IPS-18c (cell line): Measurements from ENCODE around the gene TTC39C.
"Not testable (repeated sequence)": the region's sequence is repeated elsewhere in the genome, so short reads cannot be mapped to it uniquely, and the experiment has no call there.

Source experiments
- H3K4me3 ChIP-seq: 2 replicates; pipeline ENCODE4 v1.7.0; 2013; ENCODE audit warnings: low read depth, mild to moderate bottlenecking, low read length, moderate library complexity; ENCODE audit not compliant: insufficient read depth
- H3K9me3 ChIP-seq: one replicate; pipeline ENCODE4 v1.6.1; 2013; ENCODE audit warnings: mild to moderate bottlenecking, low read length, moderate library complexity; ENCODE audit not compliant: control insufficient read depth, insufficient read depth

Gene TTC39C

DNA sequence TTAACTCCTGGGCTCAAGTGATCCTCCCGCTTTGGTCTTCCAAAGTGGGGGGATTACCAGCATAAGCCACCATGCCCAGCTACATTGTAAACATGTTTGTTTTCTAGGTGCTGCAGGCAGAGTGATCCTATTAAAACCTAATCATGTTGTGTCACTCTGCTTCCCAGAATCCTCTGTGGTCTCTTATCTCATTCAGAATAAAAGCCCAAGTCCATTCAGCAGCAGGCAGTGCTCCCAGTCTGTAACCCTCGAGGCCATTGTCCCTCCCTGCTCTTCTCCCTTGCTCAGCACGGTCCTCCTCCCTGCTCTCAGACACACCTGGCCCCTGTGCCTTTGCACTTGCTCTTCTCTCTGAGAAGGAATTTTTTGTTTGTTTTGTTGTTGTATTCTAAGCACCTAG, 113.2 kb downstream of the TTC39C start:
- H3K4me3 ChIP-seq = no peak overlapping the region
- no peaks in the 10 kb centered on the region for H3K9me3 ChIP-seq

DNA sequence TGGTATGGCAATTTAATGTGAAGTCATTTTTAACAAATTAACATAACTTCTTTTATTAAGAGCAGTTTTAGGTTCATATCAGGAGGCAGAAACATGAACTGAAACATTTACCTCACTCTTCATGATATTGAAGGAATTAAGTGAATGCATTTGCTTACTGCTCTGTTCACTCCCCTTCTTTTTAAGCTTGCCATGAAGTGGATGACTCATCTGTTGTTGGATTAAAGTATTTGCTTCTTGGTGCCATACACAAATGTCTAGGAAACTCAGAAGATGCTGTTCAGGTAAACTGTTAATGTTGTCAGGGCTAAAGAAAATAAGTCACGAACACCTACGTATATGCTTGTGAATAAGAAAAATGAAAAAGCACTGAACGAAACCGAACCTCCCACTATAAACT, 114.1 kb downstream of the TTC39C start:
- H3K4me3 ChIP-seq = no peak overlapping the region
- no peaks in the 10 kb centered on the region for H3K9me3 ChIP-seq

DNA sequence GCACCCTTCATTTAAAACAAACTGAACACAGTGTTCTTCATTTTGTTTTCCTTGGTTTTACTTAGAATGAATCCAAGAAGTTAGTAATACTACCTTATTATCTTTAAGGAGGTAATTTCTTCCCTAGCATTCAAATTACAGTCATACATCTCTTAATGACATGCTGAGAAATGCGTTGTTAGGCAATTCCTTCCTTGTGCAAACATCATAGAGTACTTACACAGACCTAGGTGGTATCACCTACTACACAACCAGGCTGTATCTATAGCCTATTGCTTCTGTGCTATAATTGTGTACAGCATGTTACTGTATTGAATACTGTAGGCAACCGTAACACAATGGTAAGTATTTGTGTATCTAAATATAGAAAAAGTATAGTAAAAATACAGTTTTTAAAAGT, 115.9 kb downstream of the TTC39C start:
- no peaks in the 10 kb centered on the region for H3K9me3 ChIP-seq
- no peak overlapping the region for H3K4me3 ChIP-seq

DNA sequence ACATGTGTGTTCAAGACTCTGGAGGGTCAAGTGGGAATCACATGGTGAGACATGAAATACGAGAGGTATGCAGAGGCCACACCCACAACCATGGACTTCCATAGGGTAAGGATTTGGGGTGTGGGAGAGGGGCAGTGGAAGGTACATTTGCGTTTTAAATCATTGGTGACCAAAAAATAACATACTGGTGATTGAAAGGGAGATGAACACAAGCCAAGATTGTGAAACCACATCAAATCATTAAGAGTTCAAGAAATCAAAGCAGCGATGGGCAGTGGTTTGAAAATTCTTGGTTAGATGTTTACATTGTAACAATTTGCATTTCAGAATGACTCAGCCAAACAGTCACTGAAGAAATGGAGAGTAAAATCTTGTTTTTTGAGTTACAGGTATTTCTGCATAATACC, 122.4 kb downstream of the TTC39C start:
- no peaks in the 10 kb centered on the region for H3K9me3 ChIP-seq
- H3K4me3 ChIP-seq = no peak overlapping the region

DNA sequence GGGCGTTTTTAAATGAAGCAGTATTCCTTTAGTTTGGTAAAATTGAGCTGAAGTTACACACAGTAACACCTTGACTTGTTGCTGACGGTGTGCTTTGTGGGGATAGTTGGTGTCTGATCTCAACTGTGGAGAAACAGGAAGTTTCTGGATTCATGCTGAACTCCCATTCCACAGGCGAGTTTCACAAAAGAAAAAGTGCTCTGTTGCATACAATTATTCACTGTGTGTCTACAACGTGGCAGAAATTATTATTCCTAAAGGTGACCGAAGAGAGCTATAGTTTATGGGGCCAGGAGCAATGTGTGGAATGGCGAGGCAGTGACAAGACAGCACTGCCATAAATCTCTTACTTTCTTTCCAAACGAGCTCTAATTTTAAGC, 123.8 kb downstream of the TTC39C start:
- Histone ChIP-seq H3K9me3 (no peaks in the 10 kb centered on the region), H3K4me3 (peak overlapping the region; percentile 73)

DNA sequence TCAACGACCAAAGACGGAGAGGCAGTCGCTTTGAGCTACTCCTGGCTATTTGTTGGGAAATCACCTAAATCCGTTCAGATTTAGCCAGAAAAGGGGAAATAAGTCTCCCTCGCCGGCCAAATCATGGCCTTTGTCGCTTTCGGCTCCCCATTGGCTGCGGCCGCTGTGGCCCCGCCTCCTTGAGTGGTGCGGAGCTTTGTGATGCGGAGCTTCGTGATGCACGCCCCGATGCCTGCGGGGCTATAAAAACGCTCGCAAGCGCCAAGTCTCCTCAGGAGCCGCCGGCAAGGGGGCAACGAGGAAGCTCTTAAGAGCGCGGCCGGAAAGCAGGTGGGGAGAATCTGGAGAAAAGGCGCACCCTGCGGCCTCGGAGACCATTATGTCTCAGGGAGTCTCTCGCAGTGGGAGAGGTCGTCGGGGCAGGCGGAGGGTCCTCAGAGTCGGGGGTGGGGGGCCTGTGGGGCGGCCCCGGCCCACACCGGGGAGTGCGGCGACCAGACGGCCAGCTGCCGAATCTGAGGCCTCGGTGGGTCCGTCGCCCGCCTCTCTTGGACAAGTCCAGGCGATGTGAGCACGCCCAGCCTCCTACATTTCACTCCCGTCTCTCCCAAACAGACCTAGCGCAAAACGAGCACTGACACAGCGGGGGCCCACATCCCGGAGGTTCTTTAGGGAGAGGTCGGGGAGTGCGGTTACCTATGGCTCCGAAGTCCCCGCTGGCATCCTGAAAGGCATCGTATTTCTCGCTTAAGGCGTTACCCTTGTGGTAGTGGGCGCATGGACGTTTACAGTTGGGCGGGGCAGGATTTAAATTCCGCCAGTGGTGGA, 124.4 kb downstream of the TTC39C start, which contains the start of gene CABYR:
TSS of gene CABYR (plus strand) at position 274 of the 828 bp plus-strand sequence. CDS start 4,053 bp downstream, outside the sequence.
- H3K4me3 ChIP-seq = peak within 1 kb of the TSS; percentile 73
- H3K9me3 ChIP-seq = no peaks in the 10 kb centered on the region

DNA sequence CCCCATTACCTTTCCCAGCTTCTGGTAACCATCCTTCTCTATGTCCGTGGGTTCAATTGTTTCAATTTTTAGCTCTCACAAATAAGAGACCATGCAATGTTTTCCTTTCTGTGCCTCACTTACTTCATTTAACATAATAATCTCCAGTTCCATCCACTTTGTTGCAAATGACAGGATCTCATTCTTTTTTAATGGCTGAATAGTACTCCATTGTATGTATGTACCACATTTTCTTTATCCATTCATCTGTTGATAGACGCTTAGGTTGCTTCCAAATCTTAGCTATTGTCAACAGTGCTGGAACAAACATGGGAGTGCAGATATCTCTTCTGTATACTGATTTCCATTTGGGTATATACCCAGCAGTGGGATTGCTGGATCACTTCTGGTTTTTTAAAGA, 126.1 kb downstream of the TTC39C start:
- Histone ChIP-seq H3K4me3 (no peak overlapping the region), H3K9me3 (no peaks in the 10 kb centered on the region)

DNA sequence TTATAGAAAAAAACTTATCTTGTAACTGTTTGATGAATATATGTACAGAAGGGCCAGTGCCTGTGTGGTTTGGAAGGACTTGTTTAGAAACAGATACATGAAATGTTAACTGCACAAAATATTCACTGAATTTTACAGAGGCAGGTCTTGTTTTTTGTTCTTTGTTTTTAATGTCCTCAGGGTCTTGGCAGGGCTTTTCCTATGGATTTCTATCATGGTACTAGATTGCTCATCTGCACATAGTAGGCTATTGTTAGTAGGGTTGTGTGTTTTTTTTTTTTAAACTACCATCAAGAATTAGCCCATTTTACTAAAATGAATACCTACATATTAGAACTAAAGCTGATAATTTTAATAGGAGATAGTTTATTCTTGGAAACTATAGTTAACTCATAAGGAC, 127.8 kb downstream of the TTC39C start:
- no peaks in the 10 kb centered on the region for H3K9me3 ChIP-seq
- H3K4me3 ChIP-seq = no peak overlapping the region

DNA sequence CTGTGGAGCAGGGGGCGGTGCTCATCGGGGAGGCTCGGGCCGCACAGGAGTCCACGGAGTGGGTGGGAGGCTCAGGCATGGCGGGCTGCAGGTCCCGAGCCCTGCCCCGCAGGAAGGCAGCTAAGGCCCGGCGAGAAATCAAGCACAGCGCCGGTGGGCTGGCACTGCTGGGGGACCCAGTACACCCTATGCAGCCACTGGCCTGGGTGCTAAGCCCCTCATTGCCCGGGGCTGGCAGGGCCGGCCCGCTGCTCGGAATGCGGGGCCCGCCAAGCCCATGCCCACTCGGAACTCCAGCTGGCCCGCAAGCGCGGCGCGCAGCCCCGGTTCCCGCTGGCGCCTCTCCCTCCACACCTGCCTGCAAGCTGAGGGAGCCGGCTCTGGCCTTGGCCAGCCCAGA, 135.0 kb downstream of the TTC39C start:
- not testable (repeated sequence) for H3K9me3 ChIP-seq, H3K4me3 ChIP-seq

DNA sequence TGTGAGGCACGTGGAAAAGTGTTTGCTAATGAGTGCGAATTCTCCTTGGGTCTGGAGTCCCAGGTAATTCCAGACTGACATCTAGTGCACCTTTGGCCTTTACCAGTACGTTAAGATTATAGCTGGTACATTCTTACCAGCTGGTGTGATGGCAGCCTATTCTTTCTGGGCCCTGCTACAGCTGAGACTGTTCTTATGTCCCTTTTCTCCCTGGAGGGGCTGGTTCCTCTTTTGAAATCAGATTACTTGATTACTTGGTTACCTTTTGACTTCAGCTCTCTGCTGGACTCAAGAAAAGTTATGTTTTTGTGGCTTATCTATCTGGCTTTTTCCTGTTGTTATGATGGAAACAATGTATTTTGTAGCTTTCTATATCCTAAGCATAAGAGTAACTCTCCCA, 138.8 kb downstream of the TTC39C start:
- Histone ChIP-seq H3K4me3 (no peak overlapping the region), H3K9me3 (no peaks in the 10 kb centered on the region)

DNA sequence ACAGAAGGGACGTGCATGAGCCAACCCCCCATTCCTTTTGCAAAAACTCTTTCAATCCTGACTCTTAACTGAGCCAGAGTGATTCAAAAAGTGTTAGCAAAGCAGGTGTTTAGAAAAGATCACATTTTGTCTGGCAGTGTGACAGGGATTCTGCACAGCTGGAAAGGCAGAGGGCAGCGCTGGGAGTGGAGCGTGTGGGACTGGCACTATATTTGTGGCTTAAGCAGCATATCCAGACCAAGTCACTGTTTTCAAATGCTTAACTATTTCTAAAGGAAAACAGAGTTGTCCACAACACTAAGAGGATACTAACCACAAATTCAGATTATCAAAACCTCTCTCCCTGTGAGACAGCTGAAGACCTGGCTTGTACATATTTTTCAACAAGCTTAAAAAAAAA, 143.3 kb downstream of the TTC39C start:
- Histone ChIP-seq H3K9me3 (no peaks in the 10 kb centered on the region), H3K4me3 (no peak overlapping the region)

DNA sequence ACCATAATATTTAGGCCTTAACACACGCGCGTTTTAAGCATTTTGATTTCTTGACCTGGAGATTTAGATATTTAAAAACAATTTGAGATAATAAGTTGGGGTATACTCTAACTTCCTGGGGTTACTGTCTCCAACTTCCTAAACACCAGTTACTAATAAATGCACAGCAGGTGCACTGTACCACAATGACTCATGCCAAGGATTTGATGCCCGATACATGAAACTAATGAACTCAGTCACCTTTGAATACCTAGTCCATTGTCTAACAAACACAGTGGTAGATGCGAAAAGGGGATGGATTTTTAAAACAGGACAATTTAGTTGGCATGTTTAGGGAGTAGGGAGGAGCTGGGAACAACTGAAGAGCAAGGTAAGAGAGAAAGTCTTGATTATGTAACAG, 145.5 kb downstream of the TTC39C start:
- no peak overlapping the region for H3K4me3 ChIP-seq

DNA sequence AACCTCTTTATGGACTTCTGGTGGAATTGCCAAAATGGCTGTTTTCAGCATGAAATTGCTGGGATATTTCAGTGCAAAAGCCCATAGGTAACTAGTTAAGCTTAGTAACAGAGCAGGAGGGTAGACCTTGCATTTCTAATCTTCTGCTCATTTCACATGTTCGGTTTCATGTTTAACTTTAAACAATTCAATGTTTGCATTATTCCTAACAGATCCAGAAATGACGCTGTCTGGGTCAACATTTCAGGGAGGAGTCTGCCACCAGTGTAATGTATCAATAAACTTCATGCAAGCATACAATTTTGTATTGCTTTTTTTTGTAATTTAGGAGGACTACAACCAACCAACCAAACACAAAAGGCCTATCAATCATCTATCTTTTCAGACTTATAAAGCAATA, 146.8 kb downstream of the TTC39C start:
- Histone ChIP-seq H3K4me3 (no peak overlapping the region), H3K9me3 (no peaks in the 10 kb centered on the region)

More for the DNA sequence above, 145.5 kb downstream of the TTC39C start:
- no peaks in the 10 kb centered on the region for H3K9me3 ChIP-seq

DNA sequence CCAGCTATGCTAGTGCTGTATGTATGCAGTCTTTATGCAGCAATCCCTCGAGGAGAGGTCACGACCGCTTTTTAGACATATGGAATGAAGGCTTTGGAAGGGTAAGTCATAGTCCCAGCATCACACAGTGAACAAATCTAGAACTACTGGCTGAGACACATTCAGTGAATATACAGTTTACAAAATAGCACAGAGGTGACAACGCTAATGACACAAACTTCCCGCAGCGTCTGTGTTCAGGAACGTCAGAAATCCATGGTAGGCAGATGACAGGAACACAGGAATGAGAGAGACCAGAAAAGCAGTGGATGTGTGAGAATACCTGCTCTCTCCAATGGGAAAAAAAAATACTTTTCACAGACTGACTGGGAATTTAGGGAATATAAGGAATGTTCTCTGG, 153.9 kb downstream of the TTC39C start:
- H3K4me3 ChIP-seq = no peak overlapping the region
- H3K9me3 ChIP-seq = no peaks in the 10 kb centered on the region

DNA sequence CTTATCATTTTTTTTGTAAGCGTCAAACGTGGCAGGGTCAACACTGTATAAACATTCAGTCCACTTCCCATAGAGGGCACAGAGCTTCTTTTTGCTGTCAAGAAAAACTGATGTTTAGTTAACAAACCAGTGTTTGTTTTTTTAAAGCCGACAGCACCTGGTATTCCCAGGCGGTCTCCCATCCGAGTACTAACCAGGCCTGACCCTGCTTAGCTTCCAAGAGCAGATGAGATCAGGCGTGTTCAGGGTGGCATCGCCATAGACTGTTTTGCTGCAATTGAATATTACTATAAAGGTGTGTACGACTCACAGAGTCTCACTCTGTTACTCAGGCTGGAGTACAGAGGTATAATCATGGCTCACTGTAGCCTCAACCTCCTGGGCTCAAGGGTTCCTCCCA, 155.8 kb downstream of the TTC39C start:
- Histone ChIP-seq H3K4me3 (no peak overlapping the region), H3K9me3 (no peaks in the 10 kb centered on the region)

DNA sequence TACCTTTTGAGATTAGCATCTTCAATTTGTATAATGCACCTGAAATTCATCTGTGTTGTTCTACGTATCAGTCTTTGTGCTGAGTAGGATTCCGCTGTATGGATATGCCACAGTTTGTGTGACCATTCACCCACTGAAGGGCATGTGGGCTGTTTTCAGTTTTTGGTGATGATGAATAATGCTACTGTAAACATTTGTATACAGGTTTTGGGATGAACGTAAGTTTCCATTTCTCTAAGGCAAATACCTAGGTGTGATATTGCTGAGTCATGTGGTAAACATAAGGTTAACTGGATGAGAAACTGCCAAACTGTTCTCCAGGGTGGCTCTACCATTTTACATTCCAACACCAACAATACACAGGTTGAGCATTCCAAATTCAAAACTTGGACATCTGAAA, 159.4 kb downstream of the TTC39C start:
- Histone ChIP-seq H3K4me3 (no peak overlapping the region), H3K9me3 (no peaks in the 10 kb centered on the region)

DNA sequence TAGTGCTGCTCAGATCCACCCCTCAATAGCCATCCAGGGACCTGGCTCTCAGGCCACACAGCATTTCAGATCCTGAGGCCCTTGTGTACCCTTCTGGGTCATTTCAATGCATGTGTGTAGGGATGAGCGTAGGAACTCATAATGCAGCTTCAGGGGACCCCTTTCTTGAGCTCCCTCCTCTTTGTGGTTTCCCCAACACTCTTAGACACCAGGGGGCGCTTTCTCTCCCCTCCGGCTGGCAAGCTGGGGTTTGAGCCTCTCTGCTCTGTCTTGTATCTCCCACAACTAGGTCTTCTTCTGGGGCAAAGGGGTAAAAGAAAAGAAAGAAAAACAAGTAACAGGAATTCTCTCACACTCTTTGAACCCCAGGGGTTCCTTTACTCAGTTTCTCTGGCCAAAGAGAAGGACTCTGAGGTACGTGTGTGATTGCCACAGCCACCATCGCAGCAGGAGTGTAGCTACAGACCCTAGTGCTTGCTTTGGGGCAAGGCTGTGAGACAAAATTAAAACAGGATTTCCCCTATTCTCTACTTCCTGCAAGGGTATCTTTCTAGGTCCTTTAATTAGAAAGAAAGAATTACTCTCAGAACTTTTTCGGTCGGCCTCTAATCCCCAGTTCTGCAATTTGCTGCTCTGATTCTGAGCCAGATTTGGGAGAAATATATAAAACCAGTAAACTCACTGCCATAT, 162.3 kb downstream of the TTC39C start:
- Histone ChIP-seq H3K9me3 (no peaks in the 10 kb centered on the region), H3K4me3 (no peak overlapping the region)

DNA sequence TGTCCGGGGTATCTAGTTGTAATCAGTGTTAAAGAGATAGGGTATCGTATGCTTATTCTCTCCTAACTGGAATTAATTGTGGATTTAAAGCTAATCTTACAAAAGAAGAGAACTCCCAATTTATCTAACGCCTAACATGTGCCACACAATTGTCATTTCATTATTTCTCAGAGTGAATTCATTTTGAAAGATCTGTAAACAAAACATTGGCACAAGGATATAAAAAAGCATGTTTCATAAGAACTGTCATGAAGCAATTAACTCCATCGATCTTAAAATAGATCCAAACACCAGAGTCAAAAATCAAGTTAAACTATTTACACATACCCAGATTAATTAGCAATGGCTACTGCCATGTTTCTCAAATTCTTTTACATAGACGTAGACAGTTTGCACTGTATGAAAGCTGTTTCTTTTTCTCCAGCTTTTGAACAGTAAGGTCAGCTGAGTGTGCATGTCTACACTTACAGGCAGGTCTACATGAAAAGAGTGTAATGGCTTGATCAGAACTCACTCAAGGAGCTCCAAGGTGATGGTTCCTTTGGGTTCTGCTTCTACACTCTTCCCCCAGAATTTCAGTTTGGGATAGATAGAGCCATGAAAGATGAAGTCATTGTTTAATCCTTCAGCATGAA, 163.1 kb downstream of the TTC39C start:
- Histone ChIP-seq H3K4me3 (no peak overlapping the region), H3K9me3 (no peaks in the 10 kb centered on the region)
